ENCODE results near the gene PITRM1.

Gene PITRM1

DNA sequence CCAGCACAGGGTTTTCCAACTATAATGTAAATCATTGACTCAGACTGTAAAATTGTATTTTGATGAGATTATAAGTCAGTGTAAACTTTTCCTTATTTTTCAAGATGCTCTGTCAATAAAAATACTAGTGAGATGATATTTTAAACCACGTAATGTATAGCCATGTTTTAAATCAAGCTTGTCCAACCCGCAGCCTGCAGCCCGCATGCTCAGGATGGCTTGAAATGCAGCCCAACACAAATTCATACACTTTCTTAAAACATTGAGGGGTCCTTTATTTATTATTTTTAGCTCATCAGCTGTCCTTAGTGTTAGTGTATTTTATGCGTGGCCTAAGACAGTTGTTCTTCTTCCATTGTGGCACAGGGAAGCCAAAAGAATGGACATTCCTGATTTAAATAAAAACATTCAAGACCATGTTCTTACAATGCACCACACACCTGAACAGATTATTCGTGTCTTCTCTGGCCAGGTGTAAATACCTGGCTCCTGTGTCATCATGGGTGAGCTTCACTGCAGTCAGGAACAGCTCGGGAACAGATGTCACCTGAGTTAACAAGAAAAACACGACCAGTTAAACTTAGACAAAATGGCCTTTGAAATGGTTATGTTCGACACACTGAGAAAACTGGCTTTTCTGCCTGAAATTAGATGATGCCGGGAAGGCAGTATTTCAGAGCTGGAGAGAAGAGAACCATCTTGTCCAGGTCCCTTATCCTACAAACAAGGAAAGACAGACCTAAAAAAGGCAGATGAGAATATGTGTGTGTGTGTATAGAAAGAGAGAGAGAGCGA is 5.9 kb downstream of the PITRM1 start:
- no peak for DNase-seq

DNA sequence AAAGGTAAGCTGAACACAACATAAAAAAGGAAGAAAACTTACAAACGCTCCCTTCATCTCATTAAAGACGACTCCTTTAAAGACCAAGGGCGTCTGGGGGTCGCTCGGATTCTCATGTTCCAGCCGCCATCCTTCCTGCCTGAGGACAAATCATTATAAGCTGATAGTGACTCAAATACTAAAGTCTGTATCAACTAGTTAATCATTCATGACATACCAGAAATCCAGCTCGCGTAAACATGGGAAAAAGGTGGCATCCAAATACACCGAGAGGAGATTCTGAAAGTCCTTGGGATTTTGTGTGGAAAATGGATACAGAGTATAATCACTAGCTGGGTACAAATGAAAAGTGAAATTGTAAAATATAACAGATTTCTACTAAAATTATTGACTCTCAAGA is 7.4 kb downstream of the PITRM1 start:
- DNase-seq = no peak

DNA sequence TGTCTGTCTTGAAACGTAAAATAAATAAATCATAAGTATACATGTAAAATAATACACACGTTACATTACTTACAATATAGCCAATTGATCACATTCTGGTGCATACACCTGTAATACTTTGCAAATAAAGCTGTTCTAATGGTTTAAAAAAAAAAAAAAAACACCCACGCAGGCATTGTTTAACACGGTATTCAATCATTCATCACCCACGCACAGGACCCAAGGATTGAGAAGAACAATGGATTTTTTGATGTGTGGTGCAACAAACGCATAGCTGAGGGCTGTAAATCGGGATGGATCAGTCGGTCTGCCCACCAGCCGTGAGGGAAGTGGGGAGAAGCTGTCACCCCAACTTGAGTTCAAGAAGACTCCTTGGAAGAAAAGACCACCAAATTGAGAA is 8.7 kb downstream of the PITRM1 start:
- DNase-seq = no peak

GRCh38 chr10:3162533-3162932 is 10.0 kb downstream of the PITRM1 start:
- no peak for DNase-seq

GRCh38 chr10:3159152-3159551 is 13.4 kb downstream of the PITRM1 start:
- DNase-seq = no peak

GRCh38 chr10:3154666-3155065 is 17.9 kb downstream of the PITRM1 start:
- no peak for DNase-seq

DNA sequence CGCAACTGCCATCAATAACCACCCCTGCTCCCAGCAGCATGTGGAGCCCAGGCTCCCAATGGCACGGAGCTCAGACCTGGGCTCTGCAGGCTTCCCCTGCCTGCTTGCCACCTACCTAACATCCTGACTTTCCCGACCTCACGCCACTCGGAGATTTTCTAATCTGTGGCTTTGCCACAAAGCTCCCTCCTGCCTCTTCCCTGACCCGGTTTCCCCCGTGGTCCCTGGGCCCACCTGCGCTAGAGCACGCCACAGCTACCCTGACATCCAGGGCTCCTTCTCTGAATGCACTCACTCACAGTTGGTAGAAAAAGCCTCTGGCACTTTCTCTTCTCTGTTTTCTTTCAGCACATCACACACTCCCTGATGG is 20.0 kb downstream of the PITRM1 start:
- no peak for DNase-seq

- DNase-seq = no peak
Measured at GRCh38 chr10:3151889-3152565, 20.6 kb downstream of the PITRM1 start.

- no peak for DNase-seq
Measured at GRCh38 chr10:3150961-3151360, 21.6 kb downstream of the PITRM1 start.

GRCh38 chr10:3150366-3150765 is 22.2 kb downstream of the PITRM1 start:
- DNase-seq = no peak

GRCh38 chr10:3149918-3150317 is 22.7 kb downstream of the PITRM1 start:
- DNase-seq = no peak

DNA sequence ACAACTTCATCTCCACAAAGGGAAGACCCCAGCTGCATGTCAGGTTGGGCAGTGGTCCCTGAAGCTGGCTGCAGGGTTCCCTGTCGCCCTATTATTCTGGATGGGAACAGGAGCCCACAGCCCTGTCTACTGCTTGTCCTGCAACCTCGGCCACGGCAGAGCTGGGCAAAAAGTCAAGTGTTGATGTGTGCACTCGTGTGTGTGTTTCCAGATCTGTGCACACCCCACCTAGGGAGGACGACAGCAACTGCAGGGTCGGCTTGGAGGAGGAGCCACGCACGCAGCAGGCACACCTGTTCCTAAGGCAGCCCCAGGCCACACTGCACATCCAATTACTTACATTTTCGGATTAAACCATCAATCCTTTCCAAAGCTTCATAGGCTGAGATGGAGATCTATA is 23.6 kb downstream of the PITRM1 start:
- no peak for DNase-seq

DNA sequence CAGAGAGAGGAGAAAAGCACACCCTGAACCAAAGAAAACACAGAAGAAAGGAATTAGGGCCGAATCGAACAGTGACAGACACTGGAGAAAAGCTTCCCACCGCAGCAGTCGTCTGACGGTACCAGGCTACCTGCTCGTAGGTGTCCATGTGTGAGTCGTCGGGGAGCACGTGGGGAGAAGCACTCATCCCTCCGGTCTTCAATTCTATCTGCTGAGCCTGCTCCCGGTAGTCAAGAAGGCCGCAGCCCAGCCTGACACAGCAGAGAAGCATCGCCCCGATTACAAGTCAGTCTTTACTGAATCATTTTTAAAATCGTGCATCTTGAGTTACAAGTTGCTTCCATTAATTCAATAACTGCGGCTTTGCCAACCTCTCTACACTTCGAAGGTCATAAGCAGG is 24.5 kb downstream of the PITRM1 start:
- DNase-seq = no peak

DNA sequence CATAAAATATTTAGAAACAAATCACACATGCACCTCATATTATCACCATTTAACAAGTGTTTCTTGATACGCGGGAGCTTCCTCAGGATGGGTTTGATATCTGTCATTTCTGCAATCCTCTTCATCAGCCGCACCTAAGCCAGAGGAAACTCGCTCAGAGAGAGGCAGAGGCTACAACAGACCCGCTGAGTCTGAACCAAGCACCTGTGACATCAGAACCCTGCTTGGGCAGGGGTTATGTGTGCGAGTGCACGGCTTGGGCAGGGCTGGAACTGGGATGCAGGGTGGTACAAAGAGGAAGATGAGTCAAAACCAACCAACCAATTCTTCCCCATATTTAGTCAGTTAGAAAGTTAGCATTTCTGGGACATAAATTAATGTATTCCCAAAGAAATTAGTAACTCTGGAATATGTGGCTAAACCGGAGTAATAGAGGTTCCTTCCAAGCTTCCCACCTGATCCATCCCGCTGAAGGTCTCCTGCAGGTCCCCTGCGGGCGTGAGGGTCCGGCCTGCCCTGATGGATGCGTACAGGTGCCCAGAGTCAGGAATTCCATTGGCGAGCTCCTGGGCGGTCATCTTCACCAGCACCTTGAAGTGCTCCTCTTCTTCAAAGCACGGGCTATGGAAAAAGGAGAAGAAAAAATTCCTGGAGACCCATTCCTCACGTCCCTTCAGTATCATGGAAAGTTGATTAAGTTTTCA is 25.3 kb downstream of the PITRM1 start:
- no peak for DNase-seq

GRCh38 chr10:3146289-3146688 is 26.3 kb downstream of the PITRM1 start:
- no peak for DNase-seq

GRCh38 chr10:3145366-3145765 is 27.2 kb downstream of the PITRM1 start:
- no peak for DNase-seq

- DNase-seq = no peak
Measured at GRCh38 chr10:3143791-3144434, 28.7 kb downstream of the PITRM1 start.

DNA sequence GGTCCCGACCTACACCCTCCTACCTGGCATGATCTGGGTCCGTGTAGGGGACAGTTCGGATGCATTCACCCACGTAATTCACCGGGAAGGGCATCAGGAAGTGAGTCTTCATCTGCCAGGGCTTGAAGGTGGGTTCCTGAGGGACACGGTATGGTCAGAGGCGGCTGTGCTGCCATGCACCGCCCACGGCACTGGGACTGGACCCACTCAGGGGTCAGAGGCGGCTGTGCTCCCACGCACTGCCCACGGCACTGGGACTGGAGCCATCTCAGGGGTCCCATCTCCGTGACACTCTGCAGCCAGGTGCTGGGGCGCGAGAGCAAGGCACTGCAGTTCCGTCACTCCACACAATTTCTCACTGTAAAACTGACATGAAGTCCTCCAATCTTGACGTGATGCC is 29.2 kb downstream of the PITRM1 start:
- no peak for DNase-seq

DNA sequence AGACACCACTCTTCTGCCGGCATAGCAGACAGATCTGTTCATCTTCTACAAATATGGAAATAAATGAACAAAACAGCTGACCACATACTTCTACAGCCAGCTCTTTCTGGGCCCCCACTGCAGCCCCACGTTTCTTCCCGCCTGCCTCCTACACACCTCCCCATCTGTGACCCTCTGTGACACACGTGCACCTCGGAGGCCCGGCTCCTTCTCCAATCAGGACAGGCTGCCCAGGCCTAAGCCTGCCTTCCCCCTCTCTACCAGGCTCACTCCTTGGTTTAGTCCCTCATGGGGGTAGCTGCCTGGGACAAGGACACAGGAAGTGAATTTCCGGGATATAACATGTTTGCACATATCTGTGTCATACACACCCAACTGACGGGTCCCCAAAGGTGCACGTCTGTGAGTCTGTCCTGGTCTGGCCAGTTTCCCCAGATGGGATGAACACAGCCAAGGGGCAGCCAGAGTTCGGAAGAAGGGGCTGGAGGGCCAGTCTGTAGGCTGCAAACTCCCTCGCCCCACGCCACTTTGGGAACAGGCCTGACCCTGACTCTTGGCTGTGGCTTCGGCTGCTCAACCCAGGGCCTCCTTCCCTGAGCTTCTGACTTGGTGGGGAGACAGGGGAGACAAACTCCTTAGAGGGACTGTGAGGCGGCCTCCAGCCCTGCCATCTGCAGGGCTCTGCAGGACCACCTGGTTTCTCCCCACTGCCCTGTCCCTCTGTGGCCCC is 30.3 kb downstream of the PITRM1 start:
- no peak for DNase-seq

DNA sequence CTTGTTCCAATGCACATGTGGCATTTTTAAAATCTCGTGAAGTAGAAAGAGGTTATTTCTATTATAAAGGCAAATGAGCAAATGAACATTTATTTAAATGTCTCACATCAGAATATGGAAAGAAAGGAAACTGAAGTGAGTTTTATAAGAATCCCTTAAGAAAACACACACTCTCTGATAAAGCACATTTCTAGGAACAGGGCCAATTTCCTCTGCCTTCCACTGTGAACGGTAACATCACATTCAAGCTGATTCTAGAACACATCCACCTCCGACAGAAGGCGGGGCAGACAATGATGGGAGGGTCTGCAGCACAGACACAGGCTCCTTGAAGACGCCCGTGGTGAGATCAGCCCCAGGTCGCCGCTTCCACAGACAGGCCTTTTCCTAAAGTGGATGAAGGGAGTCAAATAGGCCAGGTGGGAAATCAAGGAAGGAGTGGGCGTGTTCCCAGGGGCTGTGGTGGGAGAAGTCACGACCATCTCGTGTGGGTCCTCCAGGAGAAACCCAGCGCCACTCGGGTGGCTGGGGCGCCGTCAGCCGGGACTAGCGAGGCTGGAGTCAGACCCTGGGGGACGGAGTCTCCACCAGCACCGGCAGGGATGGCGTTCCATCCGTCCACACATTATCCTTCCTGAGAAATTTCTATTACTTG is 31.1 kb downstream of the PITRM1 start:
- DNase-seq = no peak

GRCh38 chr10:3140280-3140679 is 32.3 kb downstream of the PITRM1 start:
- DNase-seq = no peak

- DNase-seq = no peak
Measured at GRCh38 chr10:3139216-3139910, 33.2 kb downstream of the PITRM1 start.
